ENCODE measurements around the gene DENND2A.

The DENND2A gene

GRCh38 chr7:140611641-140612040 is 29.0 kb downstream of the DENND2A start:
- no peak for DNase-seq

- no peak for DNase-seq
Observed at GRCh38 chr7:140610204-140611165, 30.1 kb downstream of the DENND2A start.

GRCh38 chr7:140609646-140610045 is 31.0 kb downstream of the DENND2A start:
- DNase-seq = no peak

GRCh38 chr7:140607441-140607989 is 33.1 kb downstream of the DENND2A start:
- DNase-seq = no peak

GRCh38 chr7:140605337-140605736 is 35.3 kb downstream of the DENND2A start:
- DNase-seq = no peak

- no peak for DNase-seq
Observed at GRCh38 chr7:140604760-140605159, 35.9 kb downstream of the DENND2A start.

- no peak for DNase-seq
Observed at GRCh38 chr7:140604076-140604475, 36.5 kb downstream of the DENND2A start.

- DNase-seq = no peak
Observed at GRCh38 chr7:140601566-140602174, 38.9 kb downstream of the DENND2A start.

GRCh38 chr7:140600341-140600740 is 40.3 kb downstream of the DENND2A start:
- no peak for DNase-seq

- no peak for DNase-seq
Observed at GRCh38 chr7:140597428-140597949, 43.1 kb downstream of the DENND2A start.

- DNase-seq = no peak
Observed at GRCh38 chr7:140596519-140597427, 43.8 kb downstream of the DENND2A start.

GRCh38 chr7:140595468-140596092 is 45.0 kb downstream of the DENND2A start:
- DNase-seq = no peak

- no peak for DNase-seq
Observed at GRCh38 chr7:140594131-140594691, 46.4 kb downstream of the DENND2A start.

GRCh38 chr7:140593672-140593982 is 47.0 kb downstream of the DENND2A start:
- DNase-seq = no peak

- DNase-seq = no peak
Observed at GRCh38 chr7:140592964-140593671, 47.5 kb downstream of the DENND2A start.

- DNase-seq = no peak
Observed at GRCh38 chr7:140591180-140591902, 49.3 kb downstream of the DENND2A start.

GRCh38 chr7:140587243-140587642 is 53.4 kb downstream of the DENND2A start:
- no peak for DNase-seq

GRCh38 chr7:140586516-140586915 is 54.1 kb downstream of the DENND2A start:
- no peak for DNase-seq

GRCh38 chr7:140585333-140585732 is 55.3 kb downstream of the DENND2A start:
- DNase-seq = no peak

- DNase-seq = no peak
Observed at GRCh38 chr7:140584195-140584851, 56.3 kb downstream of the DENND2A start.

All from stimulated activated CD8-positive, alpha-beta memory T cell treated with anti-CD3 and anti-CD28 coated beads, Interleukin-4, amount 100 ng/mL, for 48 hours (primary cell).